HCT116 (cell line): ENCODE measurements around the gene WDR83.

Experiments used
- TF ChIP-seq, protein P1 (sequence below), 3 experiments: fragments of 200-600 bp in 1 of 3; sonication (generic) in 1 of 3; IDR thresholded peaks in 2 of 3; conservative IDR thresholded peaks in 1 of 3; 2 replicates each; pipeline ENCODE4 v1.5.1; 2012 to 2017; ENCODE audit warnings: low read depth in 2 of 3, low read length in 2 of 3, antibody characterized with exemption in 1 of 3, borderline replicate concordance in 1 of 3, control low read depth in 1 of 3, mild to moderate bottlenecking in 1 of 3, mixed read lengths in 1 of 3, mixed run types in 1 of 3, moderate library complexity in 1 of 3; ENCODE audit not compliant: insufficient read depth in 1 of 3
- TF ChIP-seq, protein P2 (sequence below): IDR thresholded peaks from 2 replicates; pipeline ENCODE4 v1.6.1; 2012

DNA sequence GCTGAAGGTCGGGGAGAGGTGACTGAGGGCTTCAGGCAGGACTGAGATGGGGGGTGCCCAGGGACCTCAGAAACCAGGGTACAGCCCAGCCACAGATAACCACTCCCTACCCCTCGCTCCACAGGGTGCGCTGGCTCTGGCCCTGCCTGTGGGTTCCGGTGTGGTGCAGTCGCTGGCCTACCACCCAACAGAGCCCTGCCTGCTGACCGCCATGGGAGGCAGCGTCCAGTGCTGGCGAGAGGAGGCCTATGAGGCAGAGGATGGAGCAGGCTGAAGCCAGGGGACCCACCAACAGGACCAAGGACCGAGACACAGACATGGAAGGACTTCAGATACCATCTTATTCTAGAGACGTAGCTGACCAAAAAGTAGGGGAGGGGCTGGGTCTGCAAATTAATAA lies 8.8 kb downstream of the WDR83 start:
- TF ChIP-seq, protein P1, sequence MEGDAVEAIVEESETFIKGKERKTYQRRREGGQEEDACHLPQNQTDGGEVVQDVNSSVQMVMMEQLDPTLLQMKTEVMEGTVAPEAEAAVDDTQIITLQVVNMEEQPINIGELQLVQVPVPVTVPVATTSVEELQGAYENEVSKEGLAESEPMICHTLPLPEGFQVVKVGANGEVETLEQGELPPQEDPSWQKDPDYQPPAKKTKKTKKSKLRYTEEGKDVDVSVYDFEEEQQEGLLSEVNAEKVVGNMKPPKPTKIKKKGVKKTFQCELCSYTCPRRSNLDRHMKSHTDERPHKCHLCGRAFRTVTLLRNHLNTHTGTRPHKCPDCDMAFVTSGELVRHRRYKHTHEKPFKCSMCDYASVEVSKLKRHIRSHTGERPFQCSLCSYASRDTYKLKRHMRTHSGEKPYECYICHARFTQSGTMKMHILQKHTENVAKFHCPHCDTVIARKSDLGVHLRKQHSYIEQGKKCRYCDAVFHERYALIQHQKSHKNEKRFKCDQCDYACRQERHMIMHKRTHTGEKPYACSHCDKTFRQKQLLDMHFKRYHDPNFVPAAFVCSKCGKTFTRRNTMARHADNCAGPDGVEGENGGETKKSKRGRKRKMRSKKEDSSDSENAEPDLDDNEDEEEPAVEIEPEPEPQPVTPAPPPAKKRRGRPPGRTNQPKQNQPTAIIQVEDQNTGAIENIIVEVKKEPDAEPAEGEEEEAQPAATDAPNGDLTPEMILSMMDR (IDR thresholded peaks at IDR 0.05 in 2 of 3, conservative IDR thresholded peaks at IDR 0.05 in 1 of 3; ENCODE audit: borderline replicate concordance in 1 of 3, insufficient read depth in 1 of 3, low read depth in 2 of 3, low read length in 2 of 3): no peak
- TF ChIP-seq, protein P2, sequence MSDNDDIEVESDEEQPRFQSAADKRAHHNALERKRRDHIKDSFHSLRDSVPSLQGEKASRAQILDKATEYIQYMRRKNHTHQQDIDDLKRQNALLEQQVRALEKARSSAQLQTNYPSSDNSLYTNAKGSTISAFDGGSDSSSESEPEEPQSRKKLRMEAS: no peak
